Measurements from ENCODE around the gene TRIM17.

- no peak for TF ChIP-seq POLR2AphosphoS5 (IDR thresholded peaks at IDR 0.05; ENCODE audit: low read depth, low read length)
- TF ChIP-seq POLR2A (IDR thresholded peaks at IDR 0.05; ENCODE audit: low read depth, low read length) = no peak
- no peak for TF ChIP-seq TAF1 (IDR thresholded peaks at IDR 0.05; ENCODE audit: low read depth, low read length)
- TF ChIP-seq SPI1 (IDR thresholded peaks at IDR 0.05; ENCODE audit: low read depth, low read length) = no peak
- no peak for TF ChIP-seq POU2F2 (IDR thresholded peaks at IDR 0.05; ENCODE audit: low read depth, low read length)
- no peak for TF ChIP-seq PAX5 (IDR thresholded peaks at IDR 0.05; ENCODE audit: insufficient read depth, low read length, severe bottlenecking)
These were observed 44.3 kb downstream of the TRIM17 start for GRCh38 chr1:228372183-228373003.

Data from GM12891 (cell line).